Measurements from ENCODE around the gene CFAP410.
A peak's percentile ranks its signal among the peaks of the same experiment; 100 is the strongest.
"Not testable (repeated sequence)": the region's sequence is repeated elsewhere in the genome, so short reads cannot be mapped to it uniquely, and the experiment has no call there.

CFAP410 gene

DNA sequence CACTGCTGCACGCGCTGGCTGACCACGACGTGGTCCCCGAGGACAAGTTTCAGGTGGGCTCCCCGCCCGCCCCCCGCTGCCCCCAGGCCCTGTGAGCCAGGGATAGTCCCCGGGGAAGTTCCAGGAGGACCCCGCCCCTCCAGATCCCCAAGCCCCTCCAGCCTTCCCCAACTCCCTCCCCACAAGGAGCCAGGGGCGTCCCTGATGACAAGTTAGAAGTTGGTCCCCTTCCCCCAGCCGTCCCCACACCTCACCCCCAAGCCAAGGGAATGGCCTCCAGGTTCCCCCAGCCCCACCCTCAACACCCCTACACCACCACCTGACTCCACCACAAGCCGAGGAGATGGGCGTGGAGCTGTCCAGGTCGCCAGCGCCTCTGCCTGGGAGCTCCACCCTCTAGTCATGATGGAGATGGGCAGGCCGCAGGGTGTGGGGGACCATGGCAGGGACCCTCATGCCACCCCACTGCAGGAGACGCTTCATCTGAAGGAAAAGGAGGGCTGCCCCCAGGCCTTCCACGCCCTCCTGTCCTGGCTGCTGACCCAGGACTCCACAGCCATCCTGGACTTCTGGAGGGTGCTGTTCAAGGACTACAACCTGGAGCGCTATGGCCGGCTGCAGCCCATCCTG is 53.0 kb downstream of the CFAP410 start:
- no peak for TF ChIP-seq OSR1 (CRISPR knock-in tag; IDR thresholded peaks at IDR 0.05)
- no peak for TF ChIP-seq SNAI2 (CRISPR knock-in tag; IDR thresholded peaks at IDR 0.05)
- no peak for TF ChIP-seq ZFP30 (CRISPR knock-in tag; IDR thresholded peaks at IDR 0.05)
- no peak for TF ChIP-seq TOX (CRISPR knock-in tag; IDR thresholded peaks at IDR 0.05; ENCODE audit: borderline replicate concordance)
- no peak for TF ChIP-seq PPARA (CRISPR knock-in tag; IDR thresholded peaks at IDR 0.05; ENCODE audit: borderline replicate concordance)
- TF ChIP-seq BACH2 (CRISPR knock-in tag; IDR thresholded peaks at IDR 0.05; ENCODE audit: borderline replicate concordance): no peak
- no peak for TF ChIP-seq ZC3H10 (CRISPR knock-in tag; IDR thresholded peaks at IDR 0.05)
- TF ChIP-seq, protein P1, sequence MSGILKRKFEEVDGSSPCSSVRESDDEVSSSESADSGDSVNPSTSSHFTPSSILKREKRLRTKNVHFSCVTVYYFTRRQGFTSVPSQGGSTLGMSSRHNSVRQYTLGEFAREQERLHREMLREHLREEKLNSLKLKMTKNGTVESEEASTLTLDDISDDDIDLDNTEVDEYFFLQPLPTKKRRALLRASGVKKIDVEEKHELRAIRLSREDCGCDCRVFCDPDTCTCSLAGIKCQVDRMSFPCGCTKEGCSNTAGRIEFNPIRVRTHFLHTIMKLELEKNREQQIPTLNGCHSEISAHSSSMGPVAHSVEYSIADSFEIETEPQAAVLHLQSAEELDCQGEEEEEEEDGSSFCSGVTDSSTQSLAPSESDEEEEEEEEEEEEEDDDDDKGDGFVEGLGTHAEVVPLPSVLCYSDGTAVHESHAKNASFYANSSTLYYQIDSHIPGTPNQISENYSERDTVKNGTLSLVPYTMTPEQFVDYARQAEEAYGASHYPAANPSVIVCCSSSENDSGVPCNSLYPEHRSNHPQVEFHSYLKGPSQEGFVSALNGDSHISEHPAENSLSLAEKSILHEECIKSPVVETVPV (CRISPR knock-in tag; IDR thresholded peaks at IDR 0.05): no peak
- TF ChIP-seq TCF4 (CRISPR knock-in tag; IDR thresholded peaks at IDR 0.05; ENCODE audit: borderline replicate concordance): no peak
- TF ChIP-seq ZNF70 (CRISPR knock-in tag; IDR thresholded peaks at IDR 0.05): no peak
- no peak for TF ChIP-seq ISL1 (CRISPR knock-in tag; IDR thresholded peaks at IDR 0.05)
- TF ChIP-seq, protein P2, sequence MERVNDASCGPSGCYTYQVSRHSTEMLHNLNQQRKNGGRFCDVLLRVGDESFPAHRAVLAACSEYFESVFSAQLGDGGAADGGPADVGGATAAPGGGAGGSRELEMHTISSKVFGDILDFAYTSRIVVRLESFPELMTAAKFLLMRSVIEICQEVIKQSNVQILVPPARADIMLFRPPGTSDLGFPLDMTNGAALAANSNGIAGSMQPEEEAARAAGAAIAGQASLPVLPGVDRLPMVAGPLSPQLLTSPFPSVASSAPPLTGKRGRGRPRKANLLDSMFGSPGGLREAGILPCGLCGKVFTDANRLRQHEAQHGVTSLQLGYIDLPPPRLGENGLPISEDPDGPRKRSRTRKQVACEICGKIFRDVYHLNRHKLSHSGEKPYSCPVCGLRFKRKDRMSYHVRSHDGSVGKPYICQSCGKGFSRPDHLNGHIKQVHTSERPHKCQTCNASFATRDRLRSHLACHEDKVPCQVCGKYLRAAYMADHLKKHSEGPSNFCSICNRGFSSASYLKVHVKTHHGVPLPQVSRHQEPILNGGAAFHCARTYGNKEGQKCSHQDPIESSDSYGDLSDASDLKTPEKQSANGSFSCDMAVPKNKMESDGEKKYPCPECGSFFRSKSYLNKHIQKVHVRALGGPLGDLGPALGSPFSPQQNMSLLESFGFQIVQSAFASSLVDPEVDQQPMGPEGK (CRISPR knock-in tag; IDR thresholded peaks at IDR 0.05; ENCODE audit: borderline replicate concordance): no peak
- no peak for TF ChIP-seq ESRRG (CRISPR knock-in tag; IDR thresholded peaks at IDR 0.05)
- ATAC-seq: no peak

DNA sequence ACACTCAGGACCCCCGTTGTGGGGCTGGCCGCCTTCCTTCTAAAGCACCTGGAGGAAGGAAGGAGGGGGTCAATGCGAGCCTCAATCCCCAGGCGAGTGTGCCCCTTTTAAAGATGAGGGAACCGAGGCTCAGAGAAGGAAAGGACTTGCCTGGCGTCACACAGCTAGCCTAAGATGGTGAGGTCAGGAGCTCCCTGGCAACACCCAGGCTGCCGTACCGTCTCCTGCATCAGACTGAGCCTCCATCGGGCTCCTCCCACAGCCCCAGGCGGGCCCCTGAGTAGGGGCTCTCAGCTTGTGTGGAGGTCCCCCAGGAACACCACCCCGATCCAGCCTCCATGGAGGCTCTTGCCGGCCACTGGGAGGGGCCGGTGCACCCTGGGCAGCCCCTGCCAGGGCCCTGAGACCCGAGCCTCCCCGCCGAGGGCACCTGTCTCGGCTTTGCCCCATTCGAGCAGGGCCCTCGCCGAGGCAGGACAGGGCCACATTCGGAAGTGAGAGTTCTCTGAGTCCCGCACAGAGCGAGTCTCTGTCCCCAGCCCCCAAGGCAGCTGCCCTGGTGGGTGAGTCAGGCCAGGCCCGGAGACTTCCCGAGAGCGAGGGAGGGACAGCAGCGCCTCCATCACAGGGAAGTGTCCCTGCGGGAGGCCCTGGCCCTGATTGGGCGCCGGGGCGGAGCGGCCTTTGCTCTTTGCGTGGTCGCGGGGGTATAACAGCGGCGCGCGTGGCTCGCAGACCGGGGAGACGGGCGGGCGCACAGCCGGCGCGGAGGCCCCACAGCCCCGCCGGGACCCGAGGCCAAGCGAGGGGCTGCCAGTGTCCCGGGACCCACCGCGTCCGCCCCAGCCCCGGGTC is 53.8 kb downstream of the CFAP410 start, which contains the start of gene AIRE:
Gene AIRE, plus strand, starts transcription at position 739 of the 855 bp plus-strand sequence. CDS start 131 bp downstream, outside the sequence.
- TF ChIP-seq PPARA (CRISPR knock-in tag; IDR thresholded peaks at IDR 0.05; ENCODE audit: borderline replicate concordance) (no peak), ZNF565 (CRISPR knock-in tag; conservative IDR thresholded peaks at IDR 0.05; ENCODE audit: low read depth) (no peak), ZFP3 (CRISPR knock-in tag; IDR thresholded peaks at IDR 0.05) (no peak), ARNTL (CRISPR knock-in tag; IDR thresholded peaks at IDR 0.05; ENCODE audit: borderline replicate concordance, low read depth) (no peak), BACH2 (CRISPR knock-in tag; IDR thresholded peaks at IDR 0.05; ENCODE audit: borderline replicate concordance) (no peak)
- TF ChIP-seq, protein P3, sequence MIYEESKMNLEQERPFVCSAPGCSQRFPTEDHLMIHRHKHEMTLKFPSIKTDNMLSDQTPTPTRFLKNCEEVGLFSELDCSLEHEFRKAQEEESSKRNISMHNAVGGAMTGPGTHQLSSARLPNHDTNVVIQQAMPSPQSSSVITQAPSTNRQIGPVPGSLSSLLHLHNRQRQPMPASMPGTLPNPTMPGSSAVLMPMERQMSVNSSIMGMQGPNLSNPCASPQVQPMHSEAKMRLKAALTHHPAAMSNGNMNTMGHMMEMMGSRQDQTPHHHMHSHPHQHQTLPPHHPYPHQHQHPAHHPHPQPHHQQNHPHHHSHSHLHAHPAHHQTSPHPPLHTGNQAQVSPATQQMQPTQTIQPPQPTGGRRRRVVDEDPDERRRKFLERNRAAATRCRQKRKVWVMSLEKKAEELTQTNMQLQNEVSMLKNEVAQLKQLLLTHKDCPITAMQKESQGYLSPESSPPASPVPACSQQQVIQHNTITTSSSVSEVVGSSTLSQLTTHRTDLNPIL (CRISPR knock-in tag; IDR thresholded peaks at IDR 0.05; ENCODE audit: low read depth): no peak
- ATAC-seq: peak; percentile 34; the same call in 2 of the 3 replicates

DNA sequence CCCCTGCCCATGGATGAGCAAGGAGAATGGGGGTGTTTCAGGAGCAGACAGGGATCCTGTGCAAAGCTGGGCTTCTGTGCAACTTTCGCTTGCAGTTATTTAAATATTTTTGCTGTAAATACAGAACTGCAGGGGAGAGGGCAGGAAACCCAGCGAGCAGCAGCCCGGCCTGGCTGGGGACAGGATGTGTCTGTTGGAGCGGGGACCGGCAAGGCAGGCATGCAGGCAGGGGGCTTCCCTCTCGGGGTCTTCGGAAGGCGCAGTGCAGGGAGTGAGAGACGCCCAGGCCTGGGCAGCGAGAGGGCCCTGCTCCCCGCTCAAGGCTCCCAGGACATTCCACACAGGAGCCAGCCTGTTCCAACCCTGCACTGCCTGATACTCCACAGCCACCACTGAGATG is 55.2 kb downstream of the CFAP410 start:
- no peak for ATAC-seq
- TF ChIP-seq BACH2 (CRISPR knock-in tag; IDR thresholded peaks at IDR 0.05; ENCODE audit: borderline replicate concordance) (no peak), GLIS3 (CRISPR knock-in tag; IDR thresholded peaks at IDR 0.05) (no peak), ZFP3 (CRISPR knock-in tag; IDR thresholded peaks at IDR 0.05) (no peak)
- TF ChIP-seq, protein P4, sequence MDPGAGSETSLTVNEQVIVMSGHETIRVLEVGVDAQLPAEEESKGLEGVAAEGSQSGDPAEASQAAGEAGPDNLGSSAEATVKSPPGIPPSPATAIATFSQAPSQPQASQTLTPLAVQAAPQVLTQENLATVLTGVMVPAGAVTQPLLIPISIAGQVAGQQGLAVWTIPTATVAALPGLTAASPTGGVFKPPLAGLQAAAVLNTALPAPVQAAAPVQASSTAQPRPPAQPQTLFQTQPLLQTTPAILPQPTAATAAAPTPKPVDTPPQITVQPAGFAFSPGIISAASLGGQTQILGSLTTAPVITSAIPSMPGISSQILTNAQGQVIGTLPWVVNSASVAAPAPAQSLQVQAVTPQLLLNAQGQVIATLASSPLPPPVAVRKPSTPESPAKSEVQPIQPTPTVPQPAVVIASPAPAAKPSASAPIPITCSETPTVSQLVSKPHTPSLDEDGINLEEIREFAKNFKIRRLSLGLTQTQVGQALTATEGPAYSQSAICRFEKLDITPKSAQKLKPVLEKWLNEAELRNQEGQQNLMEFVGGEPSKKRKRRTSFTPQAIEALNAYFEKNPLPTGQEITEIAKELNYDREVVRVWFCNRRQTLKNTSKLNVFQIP (CRISPR knock-in tag; IDR thresholded peaks at IDR 0.05; ENCODE audit: borderline replicate concordance, low read depth): no peak

DNA sequence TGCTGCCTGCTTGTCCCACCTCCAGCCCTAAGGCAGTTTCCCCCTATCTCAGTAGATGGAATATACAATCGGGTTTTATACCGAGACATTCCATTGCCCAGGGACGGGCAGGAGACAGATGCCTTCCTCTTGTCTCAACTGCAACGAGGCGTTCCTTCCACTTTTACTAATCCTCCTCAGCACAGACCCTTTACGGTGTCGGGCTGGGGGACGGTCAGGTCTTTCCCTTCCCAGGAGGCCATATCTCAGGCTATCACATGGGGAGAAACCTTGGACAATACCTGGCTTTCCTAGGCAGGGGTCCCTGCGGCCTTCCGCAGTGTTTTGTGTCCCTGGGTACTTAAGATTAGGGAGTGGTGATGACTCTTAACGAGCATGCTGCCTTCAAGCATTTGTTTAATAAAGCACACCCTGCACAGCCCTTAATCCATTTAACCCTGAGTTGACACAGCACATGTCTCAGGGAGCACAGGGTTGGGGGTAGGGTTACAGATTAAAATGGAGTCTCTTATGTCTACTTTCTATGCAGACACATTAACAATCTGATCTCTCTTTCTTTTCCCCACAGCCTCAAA is 55.9 kb downstream of the CFAP410 start:
- ATAC-seq: not testable (repeated sequence)
